GM12864 (cell line): ENCODE measurements around the gene KCTD10.
A peak's percentile ranks its signal among the peaks of the same experiment; 100 is the strongest.
"Not testable (repeated sequence)": the region's sequence is repeated elsewhere in the genome, so short reads cannot be mapped to it uniquely, and the experiment has no call there.

ENCODE experiments used
- DNase-seq: peaks from one replicate; pipeline ENCODE4 v3.0.0-alpha.2; 2011; ENCODE audit warnings: low read depth
- H3K4me3 ChIP-seq: 2 replicates; pipeline ENCODE4 v1.5.1; 2011; ENCODE audit warnings: mild to moderate bottlenecking, low read depth, low read length, control low read depth
- CTCF ChIP-seq: IDR thresholded peaks from 2 replicates; pipeline ENCODE4 v1.5.1; 2011; ENCODE audit warnings: low read depth, mild to moderate bottlenecking, moderate library complexity, low read length, control low read depth, inconsistent platforms; ENCODE audit errors: missing control alignments

The KCTD10 gene

GRCh38 chr12:109434582-109434981 is 42.5 kb downstream of the KCTD10 start:
- no peak for DNase-seq
- TF ChIP-seq CTCF = no peak

GRCh38 chr12:109433618-109434017 is 43.5 kb downstream of the KCTD10 start:
- no peak for DNase-seq
- no peak overlapping the region for H3K4me3 ChIP-seq
- TF ChIP-seq CTCF = peak; percentile 44

More at GRCh38 chr12:109434582-109434981, 42.5 kb downstream of the KCTD10 start:
- H3K4me3 ChIP-seq = no peak overlapping the region

- peak; percentile 30 for DNase-seq
- peak; percentile 96 for TF ChIP-seq CTCF
- H3K4me3 ChIP-seq = no peak overlapping the region
These were observed 44.2 kb downstream of the KCTD10 start for GRCh38 chr12:109432842-109433304.

GRCh38 chr12:109432431-109432830 is 44.7 kb downstream of the KCTD10 start:
- no peak for DNase-seq
- TF ChIP-seq CTCF = no peak

GRCh38 chr12:109430244-109430643 is 46.9 kb downstream of the KCTD10 start:
- no peak overlapping the region for H3K4me3 ChIP-seq
- DNase-seq = no peak
- TF ChIP-seq CTCF = no peak

More at GRCh38 chr12:109432431-109432830, 44.7 kb downstream of the KCTD10 start:
- H3K4me3 ChIP-seq = no peak overlapping the region

GRCh38 chr12:109428804-109429203 is 48.3 kb downstream of the KCTD10 start:
- not testable (repeated sequence) for DNase-seq, H3K4me3 ChIP-seq

GRCh38 chr12:109428037-109428629 is 49.0 kb downstream of the KCTD10 start:
- H3K4me3 ChIP-seq = no peak overlapping the region
- peak; percentile 99 for TF ChIP-seq CTCF
- peak; percentile 39 for DNase-seq

- no peak for TF ChIP-seq CTCF
- H3K4me3 ChIP-seq = no peak overlapping the region
- no peak for DNase-seq
These were observed 53.7 kb downstream of the KCTD10 start for GRCh38 chr12:109423392-109423791.
